GM13977 (cell line): Measurements from ENCODE around the gene C6orf58.

ENCODE experiments used
- DNase-seq: peaks from one replicate; pipeline ENCODE4 v3.0.0; 2012; ENCODE audit warnings: low spot score
- CTCF ChIP-seq: IDR thresholded peaks from 2 replicates; pipeline ENCODE4 v1.5.1; 2012; ENCODE audit warnings: mild to moderate bottlenecking, control low read depth; ENCODE audit not compliant: insufficient read depth; ENCODE audit errors: extremely low read depth, missing control alignments
- in situ Hi-C: fragments of 300-500 bp; cut with MboI; formaldehyde crosslinking; loops from one replicate; pipeline ENCODE4 v1.12.0; 2022; ENCODE audit warnings: low sequenced_read_pairs, low pct_unique_long_range_greater_than_20kb, mixed read lengths, inconsistent platforms; ENCODE audit not compliant: unreplicated experiment

The C6orf58 gene

GRCh38 chr6:127567476-127567875 is 9.5 kb upstream of the C6orf58 start:
- DNase-seq: no peak
- no peak for TF ChIP-seq CTCF
- in situ Hi-C loops: no loop called here

GRCh38 chr6:127570739-127571389 is 6.1 kb upstream of the C6orf58 start:
- in situ Hi-C loops: no loop called here
- no peak for TF ChIP-seq CTCF
- no peak for DNase-seq

GRCh38 chr6:127578900-127579299 is 1.9 kb downstream of the C6orf58 start:
- no peak for DNase-seq
- TF ChIP-seq CTCF: no peak
- in situ Hi-C loops: no loop called here

- DNase-seq: no peak
- no peak for TF ChIP-seq CTCF
- in situ Hi-C loops: no loop called here
Measured at GRCh38 chr6:127581576-127581975, 4.6 kb downstream of the C6orf58 start.

GRCh38 chr6:127582777-127583462 is 5.9 kb downstream of the C6orf58 start:
- TF ChIP-seq CTCF: no peak
- no peak for DNase-seq
- in situ Hi-C loops: no loop called here

- no peak for DNase-seq
- TF ChIP-seq CTCF: no peak
- in situ Hi-C loops: no loop called here
Measured at GRCh38 chr6:127585123-127585522, 8.1 kb downstream of the C6orf58 start.
